Smooth muscle cell of trachea (primary cell): ENCODE measurements around the gene TOGARAM2. TPM values are rescaled to one million over a fixed set of nuclear protein-coding genes. Genes with fewer than 3 reads are reported as not detected.

Experiments used
- total RNA-seq: library from RNA; depleted of rRNA; stranded (reverse); fragments of >200 nt; gene quantifications from 2 replicates; pipeline ENCODE4 v1.2.1, GENCODE V29; 2014

Gene TOGARAM2
- total RNA-seq = 0.17 and 0.29 TPM in 2 replicates

DNA sequence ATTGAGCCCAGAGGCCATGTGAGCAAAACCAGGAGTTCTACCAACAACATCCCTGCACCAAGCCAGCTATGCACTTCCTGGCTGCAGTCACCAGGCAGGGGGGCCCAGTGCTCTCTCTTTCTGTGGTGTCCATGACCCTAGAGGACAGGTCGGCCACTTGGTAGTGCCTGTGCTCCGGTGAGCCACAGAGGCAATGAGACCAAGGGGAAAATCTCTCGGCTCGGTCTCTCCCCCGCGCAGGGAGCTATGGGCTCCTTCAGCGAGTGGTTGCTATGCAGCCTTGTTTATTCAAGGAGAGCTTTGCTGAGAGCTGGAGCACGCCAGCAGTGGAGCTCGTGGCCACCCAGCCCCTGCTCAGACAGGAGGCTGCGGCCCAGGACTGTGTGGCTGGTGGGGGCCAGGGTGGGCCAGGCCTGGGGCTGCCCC is at the start of gene TOGARAM2:
Gene TOGARAM2 (plus strand): TSS at position 283 of the 426 bp plus-strand sequence. CDS start 13,537 bp downstream, outside the sequence.

DNA sequence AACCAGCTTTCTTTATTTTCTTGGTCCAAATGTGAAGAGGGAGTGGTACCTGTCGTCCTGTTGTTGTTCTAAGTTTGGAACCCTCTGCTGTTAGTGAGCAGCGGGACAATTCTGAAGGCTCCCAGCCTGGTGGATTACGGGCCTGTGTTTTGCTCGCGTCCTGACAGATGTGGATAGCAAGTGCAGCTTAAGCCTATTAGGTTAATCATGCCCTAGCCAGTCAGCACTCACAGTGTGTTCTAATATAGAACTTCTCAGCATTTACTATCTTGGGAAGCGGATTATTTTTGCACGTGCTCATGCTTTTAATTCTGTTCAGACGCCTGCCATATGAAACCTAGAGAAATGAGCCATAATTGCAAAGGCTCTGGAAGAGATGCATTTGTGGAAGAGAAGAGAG is 93.3 kb downstream of the TOGARAM2 start, which contains the start of gene PCARE:
Gene PCARE (minus strand): TSS at position 113 of the 400 bp plus-strand sequence. CDS start 262 bp downstream, outside the sequence.

Other genes with a start within 250 kb of the TOGARAM2 start
- gene PPP1CB, start 229.5 kb upstream of the TOGARAM2 start, total RNA-seq = 178 and 296 TPM in 2 replicates
- gene SPDYA, start 170.5 kb upstream of the TOGARAM2 start, total RNA-seq = 1.2 and 2.3 TPM in 2 replicates
- gene TRMT61B, start 111.0 kb upstream of the TOGARAM2 start, total RNA-seq = 11.1 and 13.2 TPM in 2 replicates
- 68.8 and 70.5 TPM in 2 replicates for gene WDR43, start 86.6 kb upstream of the TOGARAM2 start, total RNA-seq
- gene PCARE, start 93.2 kb downstream of the TOGARAM2 start, total RNA-seq = not detected in 2 replicates
- 63.6 and 85.7 TPM in 2 replicates for gene CLIP4, start 134.1 kb downstream of the TOGARAM2 start, total RNA-seq